Activated naive CD8-positive, alpha-beta T cell treated with anti-CD3 and anti-CD28 coated beads, Interleukin-2, amount 50 U/mL, for 24 hours (primary cell): ENCODE measurements around the gene TNS2.
"Not testable (repeated sequence)": the region's sequence is repeated elsewhere in the genome, so short reads cannot be mapped to it uniquely, and the experiment has no call there.

Experiments used
- ATAC-seq: fragments of 150-1000 bp; cut with Tn5 transposase; one replicate; pipeline ENCODE4 v1.10.0; 2021
- DNase-seq: peaks from one replicate; pipeline ENCODE4 v3.0.0; 2021
- H3K27ac Mint-ChIP-seq: one replicate; pipeline ENCODE4 v1.8.0; 2021; ENCODE audit warnings: mild to moderate bottlenecking, mixed read lengths
- H3K27me3 Mint-ChIP-seq: one replicate; pipeline ENCODE4 v1.8.0; 2021; ENCODE audit warnings: mixed read lengths
- H3K36me3 Mint-ChIP-seq: one replicate; pipeline ENCODE4 v1.8.0; 2021; ENCODE audit warnings: low read depth, mixed read lengths
- H3K4me1 Mint-ChIP-seq: one replicate; pipeline ENCODE4 v1.8.0; 2021; ENCODE audit warnings: mixed read lengths
- H3K4me3 Mint-ChIP-seq: one replicate; pipeline ENCODE4 v1.8.0; 2021; ENCODE audit warnings: mild to moderate bottlenecking, moderate library complexity, mixed read lengths
- H3K9me3 Mint-ChIP-seq: one replicate; pipeline ENCODE4 v1.8.0; 2021; ENCODE audit warnings: mixed read lengths

The TNS2 gene

DNA sequence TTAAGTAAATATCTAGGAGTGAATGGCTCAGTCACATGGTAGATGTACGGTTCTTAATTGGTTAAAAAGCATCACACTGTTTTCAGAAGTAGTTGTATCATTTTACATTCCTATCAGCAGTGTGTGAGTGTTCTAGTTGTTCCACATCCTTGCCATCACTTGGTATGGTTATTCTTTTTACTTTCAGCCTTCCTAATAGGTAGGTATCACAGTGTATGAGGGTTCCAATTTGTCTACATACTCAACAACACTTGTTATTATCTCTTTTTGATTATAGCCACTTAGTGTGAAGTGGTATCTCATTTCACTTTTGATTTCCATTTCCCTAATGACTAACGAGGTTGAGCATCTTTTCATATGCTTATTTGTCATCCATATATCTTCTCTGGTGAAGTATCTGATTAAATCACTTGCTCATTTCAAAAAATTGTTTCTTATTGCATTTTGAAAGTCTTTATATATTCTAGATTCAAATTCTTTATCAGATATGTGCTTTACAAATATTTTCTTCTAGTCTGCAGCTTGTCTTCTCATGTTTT is 32.8 kb downstream of the TNS2 start:
- no peak overlapping the region for H3K4me3 Mint-ChIP-seq
- peaks cover 25% of the 10 kb centered on the region for H3K4me1 Mint-ChIP-seq
- peak overlapping the region; percentile 42 for H3K27ac Mint-ChIP-seq
- DNase-seq (no peak), ATAC-seq (no peak)
- peaks cover 8% of the 10 kb centered on the region for H3K27me3 Mint-ChIP-seq
- H3K36me3 Mint-ChIP-seq = no peaks in the 10 kb centered on the region
- H3K9me3 Mint-ChIP-seq = no peaks in the 10 kb centered on the region

DNA sequence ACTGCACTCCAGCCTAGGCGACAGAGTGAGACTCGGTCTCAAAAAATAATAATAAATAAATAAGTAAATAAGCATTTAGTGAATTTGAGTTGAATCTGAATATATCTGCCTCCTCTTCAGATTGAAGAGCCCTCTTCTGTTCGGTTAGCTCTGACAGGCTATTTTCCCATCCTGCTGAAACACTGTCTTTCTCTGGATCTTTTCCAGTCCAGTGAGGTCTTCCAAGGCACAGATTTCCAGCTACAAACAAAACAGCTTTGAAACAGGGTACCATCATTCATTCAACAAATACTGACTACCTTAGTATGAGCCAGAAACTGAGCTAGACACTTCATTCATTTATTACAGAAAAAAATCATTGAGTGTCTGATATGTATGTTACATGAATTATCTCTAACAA is 36.5 kb downstream of the TNS2 start:
- Mint-ChIP-seq H3K27me3 (peaks cover 8% of the 10 kb centered on the region), H3K4me3 (no peak overlapping the region), H3K27ac (no peak overlapping the region), H3K36me3 (no peaks in the 10 kb centered on the region), H3K9me3 (no peaks in the 10 kb centered on the region), H3K4me1 (peaks cover 7% of the 10 kb centered on the region)
- ATAC-seq = no peak
- no peak for DNase-seq

DNA sequence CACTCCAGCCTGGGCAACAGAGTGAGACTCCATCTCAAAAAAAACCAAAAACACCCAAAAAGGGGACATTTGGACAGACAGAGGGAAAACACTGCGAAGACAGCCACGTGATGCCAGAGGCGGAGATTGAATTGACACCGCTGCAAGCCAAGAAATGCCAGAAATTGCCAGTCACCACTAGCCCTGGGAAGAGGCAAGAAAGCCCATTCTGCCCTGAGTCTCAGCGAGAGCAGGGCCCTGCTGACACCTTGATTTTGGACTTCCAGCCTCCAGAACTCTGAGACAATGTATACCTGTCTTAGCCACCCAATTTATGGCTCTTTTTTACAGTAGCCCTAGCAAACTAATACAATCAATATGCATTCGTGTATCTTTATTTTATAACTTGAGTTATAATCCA is 40.2 kb downstream of the TNS2 start:
- Mint-ChIP-seq H3K4me3 (no peak overlapping the region), H3K9me3 (no peaks in the 10 kb centered on the region), H3K27ac (no peak overlapping the region), H3K4me1 (peaks cover 4% of the 10 kb centered on the region), H3K36me3 (no peaks in the 10 kb centered on the region), H3K27me3 (peaks cover 10% of the 10 kb centered on the region)
- DNase-seq = no peak
- ATAC-seq = no peak

DNA sequence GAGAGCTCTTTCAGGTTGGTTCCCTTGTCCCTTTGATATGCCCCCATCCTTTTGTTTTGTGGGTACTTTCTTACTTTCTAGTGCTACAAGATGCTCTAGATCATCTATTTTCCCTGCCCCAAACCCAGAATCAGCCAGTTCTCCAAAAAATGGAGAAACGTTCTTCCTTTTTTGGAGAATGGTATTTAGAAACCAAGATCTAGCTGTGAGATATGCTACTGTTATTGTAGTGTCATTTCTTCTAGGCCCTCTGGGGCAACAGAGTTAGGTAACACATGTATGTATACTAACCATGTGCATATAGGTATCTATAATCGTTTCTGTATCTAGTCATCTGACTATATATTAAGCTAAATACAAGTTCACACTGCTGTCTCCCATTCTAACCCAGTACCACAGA is 40.7 kb downstream of the TNS2 start:
- no peaks in the 10 kb centered on the region for H3K36me3 Mint-ChIP-seq
- H3K27ac Mint-ChIP-seq = no peak overlapping the region
- peaks cover 10% of the 10 kb centered on the region for H3K27me3 Mint-ChIP-seq
- DNase-seq (no peak), ATAC-seq (no peak)
- H3K4me1 Mint-ChIP-seq = peaks cover 4% of the 10 kb centered on the region
- no peaks in the 10 kb centered on the region for H3K9me3 Mint-ChIP-seq
- no peak overlapping the region for H3K4me3 Mint-ChIP-seq

DNA sequence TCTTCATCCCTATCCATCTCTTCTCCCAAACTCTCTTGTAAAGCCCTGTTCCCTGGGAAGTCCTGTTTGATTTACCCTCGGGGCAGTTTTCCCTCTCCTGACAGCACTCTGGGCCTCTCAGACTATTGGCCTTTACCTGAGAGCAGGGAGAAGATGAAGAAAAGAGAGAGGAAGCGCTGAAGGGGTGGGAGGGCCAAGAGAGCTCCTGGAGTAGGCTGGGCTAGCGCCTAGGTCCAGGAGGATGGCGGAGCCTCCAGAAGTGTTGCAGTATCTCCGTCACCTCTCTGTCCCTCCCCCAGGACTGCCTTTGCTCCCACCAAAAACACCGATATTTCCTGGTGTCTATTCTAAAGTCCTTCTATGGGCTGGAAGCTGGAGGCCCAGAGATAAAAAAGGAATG is 41.9 kb downstream of the TNS2 start:
- ATAC-seq (no peak), DNase-seq (no peak)
- peaks cover 12% of the 10 kb centered on the region for H3K27me3 Mint-ChIP-seq
- H3K4me3 Mint-ChIP-seq = no peak overlapping the region
- H3K4me1 Mint-ChIP-seq = peaks cover 9% of the 10 kb centered on the region
- no peaks in the 10 kb centered on the region for H3K36me3 Mint-ChIP-seq
- H3K27ac Mint-ChIP-seq = no peak overlapping the region
- no peaks in the 10 kb centered on the region for H3K9me3 Mint-ChIP-seq

DNA sequence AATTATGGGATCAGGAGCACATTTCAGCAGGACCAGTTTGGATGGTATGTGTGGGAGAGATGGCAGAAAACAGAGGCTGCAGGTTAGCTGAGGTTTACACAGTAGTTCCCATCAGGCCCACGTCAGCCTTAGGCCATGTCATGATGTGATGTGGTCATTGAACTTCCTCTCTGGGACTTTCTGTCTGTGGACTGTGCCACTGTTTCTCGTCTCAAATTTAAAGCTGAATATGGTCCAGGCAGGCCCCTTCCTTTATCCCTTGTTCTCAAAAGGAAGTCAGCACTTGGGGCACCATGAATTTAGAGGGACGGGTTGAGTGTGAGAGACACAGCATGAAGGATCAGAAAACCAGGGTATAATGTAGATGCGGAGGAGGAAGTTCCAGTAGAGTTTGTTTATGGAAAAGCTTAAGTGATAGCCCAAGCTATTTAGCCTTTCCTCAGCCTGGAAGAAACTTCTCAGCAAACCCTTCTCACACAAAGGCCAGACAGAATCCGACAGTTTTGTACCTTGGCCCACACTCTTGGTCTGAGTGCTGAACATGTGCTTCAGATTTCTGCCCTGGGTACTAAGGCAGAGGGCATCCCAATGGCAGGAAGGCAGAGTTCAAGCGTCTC is 44.0 kb downstream of the TNS2 start:
- Mint-ChIP-seq H3K4me3 (no peak overlapping the region), H3K27ac (no peak overlapping the region), H3K27me3 (peaks cover 13% of the 10 kb centered on the region), H3K4me1 (peaks cover 24% of the 10 kb centered on the region), H3K9me3 (no peaks in the 10 kb centered on the region), H3K36me3 (no peaks in the 10 kb centered on the region)
- ATAC-seq (no peak), DNase-seq (no peak)

DNA sequence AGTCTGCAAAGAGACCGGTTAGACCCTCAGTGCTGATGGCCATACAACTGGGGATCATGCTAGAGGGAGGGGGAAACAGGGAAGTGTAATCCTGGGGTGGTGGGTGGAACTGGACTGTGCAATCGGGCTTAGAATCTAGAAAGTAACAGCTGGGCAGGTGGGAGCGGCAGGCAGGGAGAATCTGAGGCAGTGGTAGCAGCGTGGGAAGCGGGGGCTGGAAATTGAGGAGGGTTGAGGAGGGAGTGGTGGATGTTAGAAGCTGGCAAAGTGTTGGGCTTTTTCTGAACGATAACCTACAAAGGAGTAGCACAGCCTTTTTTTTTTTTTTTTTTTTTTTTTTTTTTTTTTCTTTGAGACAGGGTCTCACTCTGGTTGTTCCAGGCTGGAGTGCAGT is 44.5 kb downstream of the TNS2 start:
- ATAC-seq (no peak), DNase-seq (no peak)
- H3K9me3 Mint-ChIP-seq = no peaks in the 10 kb centered on the region
- peaks cover 29% of the 10 kb centered on the region for H3K4me1 Mint-ChIP-seq
- no peak overlapping the region for H3K4me3 Mint-ChIP-seq
- no peak overlapping the region for H3K27ac Mint-ChIP-seq
- H3K36me3 Mint-ChIP-seq = no peaks in the 10 kb centered on the region
- peaks cover 13% of the 10 kb centered on the region for H3K27me3 Mint-ChIP-seq

DNA sequence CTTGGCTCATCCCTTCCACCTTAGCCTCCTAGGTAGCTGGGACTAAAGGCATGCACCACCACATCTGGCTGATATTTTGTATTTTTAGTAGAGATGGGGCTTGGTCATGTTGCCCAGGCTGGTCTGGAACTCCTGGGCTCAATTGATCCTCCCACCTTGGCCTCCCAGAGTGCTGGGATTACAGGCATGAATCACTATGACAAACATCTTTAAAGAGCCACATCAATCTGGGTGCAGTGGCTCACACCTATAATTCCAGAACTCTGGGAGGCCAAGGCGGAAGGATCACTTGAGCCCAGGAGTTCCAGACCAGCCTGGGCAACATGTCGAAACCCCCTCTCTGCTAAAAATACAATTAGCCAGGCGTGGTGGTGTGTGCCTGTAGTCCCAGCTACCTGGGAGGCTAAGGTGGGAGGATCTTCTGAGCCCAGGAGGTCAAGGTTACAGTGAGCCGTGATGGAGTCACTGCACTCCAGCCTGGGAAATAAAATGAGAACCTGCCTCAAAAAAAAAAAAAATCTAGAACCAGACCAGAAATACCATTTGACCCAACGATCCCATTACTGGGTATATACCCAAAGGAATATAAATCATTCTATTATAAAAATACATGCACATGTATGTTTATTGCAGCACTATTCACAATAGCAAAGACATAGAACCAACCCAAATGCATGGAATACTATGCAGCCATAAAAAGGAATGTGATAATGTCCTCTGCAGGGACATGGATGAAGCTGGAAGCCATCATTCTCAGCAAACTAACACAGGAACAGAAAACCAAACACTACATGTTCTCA is 45.1 kb downstream of the TNS2 start:
- H3K9me3 Mint-ChIP-seq, H3K27ac Mint-ChIP-seq, ATAC-seq, DNase-seq, H3K4me3 Mint-ChIP-seq, H3K36me3 Mint-ChIP-seq: not testable (repeated sequence)
- Mint-ChIP-seq H3K27me3 (peaks cover 13% of the 10 kb centered on the region), H3K4me1 (peaks cover 30% of the 10 kb centered on the region)

DNA sequence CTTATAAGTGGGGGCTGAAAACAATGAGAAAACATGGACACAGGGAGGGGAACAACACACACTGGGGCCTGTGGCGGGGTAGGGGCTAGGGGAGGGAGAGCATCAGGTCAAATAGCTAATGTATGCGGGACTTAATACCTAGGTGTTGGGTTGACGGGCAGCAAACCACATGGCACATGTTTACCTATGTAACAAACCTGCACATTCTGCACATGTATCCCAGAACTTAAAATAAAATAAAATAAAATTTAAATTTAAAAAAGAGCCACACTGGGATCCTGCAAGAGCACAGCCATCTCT is 45.7 kb downstream of the TNS2 start:
- Mint-ChIP-seq H3K27me3 (peaks cover 13% of the 10 kb centered on the region), H3K4me1 (peaks cover 33% of the 10 kb centered on the region)
- not testable (repeated sequence) for ATAC-seq, H3K27ac Mint-ChIP-seq, H3K4me3 Mint-ChIP-seq, H3K36me3 Mint-ChIP-seq, H3K9me3 Mint-ChIP-seq, DNase-seq

DNA sequence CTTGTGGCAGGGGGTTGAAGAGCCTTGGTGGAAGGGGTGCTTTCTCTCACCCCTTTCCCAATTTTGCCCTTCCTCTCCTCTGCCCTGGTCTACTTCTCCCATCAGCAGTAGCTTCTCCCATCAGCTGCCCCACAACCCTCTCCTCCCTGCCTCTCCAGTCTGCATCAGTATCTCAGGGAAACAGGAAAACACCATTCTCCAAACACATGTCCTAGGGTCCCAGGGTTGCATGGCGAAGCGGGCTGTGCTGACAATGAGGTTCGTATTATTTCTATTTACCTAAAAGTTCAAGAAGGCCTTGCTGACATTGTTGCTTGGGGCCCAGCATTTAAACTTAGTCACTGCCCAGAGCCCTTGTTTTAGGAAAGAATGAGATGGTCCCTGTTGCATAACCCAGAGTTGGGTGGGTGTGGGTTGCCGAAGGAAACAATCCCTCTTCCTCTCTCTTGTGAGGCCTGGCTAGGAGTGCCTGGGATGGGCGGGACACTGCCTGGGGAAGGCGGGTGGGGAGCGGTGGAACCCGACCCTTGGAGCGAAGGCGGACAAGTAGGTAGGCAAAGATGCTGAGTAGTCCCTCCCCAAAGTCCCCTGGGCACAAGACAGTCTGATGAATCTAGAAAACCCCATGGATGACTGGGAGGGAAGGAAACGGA is 46.4 kb downstream of the TNS2 start:
- Mint-ChIP-seq H3K4me3 (no peak overlapping the region), H3K27me3 (peaks cover 13% of the 10 kb centered on the region), H3K4me1 (peaks cover 34% of the 10 kb centered on the region), H3K27ac (no peak overlapping the region), H3K36me3 (no peaks in the 10 kb centered on the region), H3K9me3 (no peaks in the 10 kb centered on the region)
- ATAC-seq (no peak), DNase-seq (no peak)

DNA sequence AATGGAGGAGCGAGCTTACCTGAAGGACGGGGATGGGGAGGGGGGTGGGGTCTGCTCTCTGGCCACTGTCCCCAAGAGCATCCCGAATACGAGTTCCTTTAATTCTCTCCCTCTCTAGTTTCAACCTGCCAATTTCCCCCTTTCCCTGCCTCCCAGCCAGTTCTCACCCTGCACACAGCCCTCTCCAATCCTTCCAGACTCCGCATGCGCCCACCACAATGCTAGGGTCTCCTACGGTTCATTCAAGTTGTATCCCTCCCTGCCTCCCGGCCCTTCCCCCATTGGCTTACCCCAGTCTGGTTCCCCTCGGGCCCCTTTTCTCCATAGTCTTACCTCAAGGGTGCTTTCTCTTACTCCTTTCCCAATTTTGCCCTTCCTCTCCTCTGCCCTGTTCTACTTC is 46.9 kb downstream of the TNS2 start:
- Mint-ChIP-seq H3K9me3 (no peaks in the 10 kb centered on the region), H3K36me3 (no peaks in the 10 kb centered on the region), H3K27ac (peak overlapping the region; percentile 48), H3K4me1 (peaks cover 36% of the 10 kb centered on the region), H3K27me3 (peaks cover 13% of the 10 kb centered on the region), H3K4me3 (peak overlapping the region; percentile 67)
- no peak for DNase-seq
- no peak for ATAC-seq

DNA sequence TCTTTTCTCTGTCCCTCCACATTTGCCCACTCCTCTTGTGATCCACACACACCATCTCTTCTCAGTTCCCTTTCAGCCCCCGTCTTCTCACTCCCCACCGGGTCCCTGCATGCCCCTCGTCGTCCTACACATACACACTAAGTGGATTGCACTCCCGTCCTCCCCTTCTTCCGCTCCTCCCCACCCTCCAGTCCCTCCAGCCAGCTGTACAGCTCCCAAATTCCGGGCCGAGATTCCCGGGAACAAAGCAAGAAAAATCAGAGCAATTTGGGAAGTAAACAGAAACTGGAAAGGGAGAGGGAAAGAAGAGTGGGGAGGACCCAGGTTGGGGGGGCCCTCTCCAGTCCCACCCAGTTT is 47.3 kb downstream of the TNS2 start:
- Mint-ChIP-seq H3K27ac (peak overlapping the region; percentile 48), H3K4me1 (peaks cover 40% of the 10 kb centered on the region), H3K9me3 (no peaks in the 10 kb centered on the region), H3K4me3 (peak overlapping the region; percentile 67), H3K36me3 (no peaks in the 10 kb centered on the region), H3K27me3 (peaks cover 11% of the 10 kb centered on the region)
- no peak for DNase-seq
- ATAC-seq = no peak

DNA sequence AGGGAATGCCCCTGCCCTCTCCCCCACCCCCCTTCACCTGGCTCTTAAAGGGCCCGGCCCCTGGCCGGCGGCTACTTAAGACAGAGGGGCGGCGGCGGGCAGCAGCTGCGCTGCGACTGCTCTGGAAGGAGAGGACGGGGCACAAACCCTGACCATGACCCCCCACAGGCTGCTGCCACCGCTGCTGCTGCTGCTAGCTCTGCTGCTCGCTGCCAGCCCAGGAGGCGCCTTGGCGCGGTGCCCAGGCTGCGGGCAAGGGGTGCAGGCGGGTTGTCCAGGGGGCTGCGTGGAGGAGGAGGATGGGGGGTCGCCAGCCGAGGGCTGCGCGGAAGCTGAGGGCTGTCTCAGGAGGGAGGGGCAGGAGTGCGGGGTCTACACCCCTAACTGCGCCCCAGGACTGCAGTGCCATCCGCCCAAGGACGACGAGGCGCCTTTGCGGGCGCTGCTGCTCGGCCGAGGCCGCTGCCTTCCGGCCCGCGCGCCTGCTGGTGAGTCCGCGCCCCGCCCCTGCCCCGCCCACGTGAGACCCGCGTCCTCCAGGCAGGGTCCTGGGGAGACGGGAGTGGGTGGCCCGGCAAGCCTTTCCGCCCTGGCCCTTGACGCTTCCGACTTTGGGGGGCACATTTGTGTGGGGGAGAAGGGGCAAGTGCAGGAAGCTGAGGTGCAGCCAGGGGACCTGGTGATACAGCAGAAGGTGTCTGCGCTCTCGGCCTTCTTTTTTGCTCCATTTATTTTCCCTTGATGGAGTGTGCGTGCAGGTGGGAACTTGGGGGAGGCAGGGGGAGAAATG is 47.9 kb downstream of the TNS2 start, which contains the start of gene IGFBP6:
IGFBP6 (plus strand) TSS at position 104 of the 790 bp plus-strand sequence; CDS start at position 155, 51 bp downstream.
- Mint-ChIP-seq H3K27me3 (peaks cover 11% of the 10 kb centered on the region), H3K4me1 (peaks cover 46% of the 10 kb centered on the region), H3K27ac (peak within 1 kb of the TSS; percentile 89), H3K9me3 (no peaks in the 10 kb centered on the region), H3K4me3 (peak within 1 kb of the TSS; percentile 77), H3K36me3 (no peaks in the 10 kb centered on the region)
- ATAC-seq (peak; percentile 37), DNase-seq (peak; percentile 74)

DNA sequence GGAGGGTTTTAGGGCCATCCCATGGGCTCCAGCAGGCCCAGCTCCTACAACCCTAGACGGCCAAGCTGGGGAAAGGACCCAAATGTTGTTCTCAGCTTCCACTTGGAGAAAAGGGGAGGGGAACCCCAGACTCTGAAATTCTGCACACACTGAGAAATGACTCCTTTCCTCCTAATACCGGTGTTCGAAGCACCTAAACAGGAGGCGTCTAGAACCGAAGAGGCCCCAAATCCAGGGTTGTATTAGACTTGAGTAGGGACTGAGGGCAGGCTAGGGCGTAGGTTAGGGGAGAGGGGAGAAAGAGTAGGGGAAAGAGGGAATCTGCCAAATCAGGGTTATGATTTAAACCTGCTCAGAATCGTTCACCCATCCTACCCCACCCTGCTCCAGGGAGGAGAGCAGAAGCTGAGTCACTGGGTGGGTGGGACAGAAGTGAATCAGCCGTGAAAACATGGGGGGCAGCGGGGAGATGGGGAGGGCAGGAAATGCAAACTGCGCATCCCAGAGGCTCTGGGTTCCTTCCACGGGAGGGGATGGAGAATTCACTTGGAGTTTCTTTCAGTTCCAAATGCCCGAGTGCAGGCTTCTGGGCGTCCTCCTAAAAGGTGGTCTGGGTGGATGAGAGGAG is 48.6 kb downstream of the TNS2 start:
- Mint-ChIP-seq H3K4me3 (peak overlapping the region; percentile 77), H3K4me1 (peaks cover 53% of the 10 kb centered on the region), H3K27ac (peak overlapping the region; percentile 89), H3K36me3 (no peaks in the 10 kb centered on the region), H3K27me3 (peaks cover 11% of the 10 kb centered on the region), H3K9me3 (no peaks in the 10 kb centered on the region)
- DNase-seq = peak; percentile 59
- peak; percentile 20 for ATAC-seq
